ENCODE results near the gene UFD1. TPM values are rescaled to one million over a fixed set of nuclear protein-coding genes. Genes with fewer than 3 reads are reported as not detected.

The UFD1 gene
- total RNA-seq, 4 donors from 2014 or later: 26.9 to 38.1 (median 30.1) TPM

GRCh38 chr22:19463008-19463407 lies 16.0 kb downstream of the UFD1 start:
- Histone ChIP-seq H3K9me3 (no peaks in the 10 kb centered on the region), H3K4me3 (no peak overlapping the region), H3K27ac (no peak overlapping the region), H3K36me3 (peaks cover 0 to 88% (median 26%) of the 10 kb centered on the region in 3 donors), H3K27me3 (no peaks in the 10 kb centered on the region), H3K4me1 (no peaks in the 10 kb centered on the region)
- WGBS, 2 donors: 91 to 97% methylated on average over 1 of the region's 1 CpG
- TF ChIP-seq CTCF (IDR thresholded peaks at IDR 0.05): no peak
- TF ChIP-seq POLR2A (IDR thresholded peaks at IDR 0.05): no peak
- TF ChIP-seq EP300 (IDR thresholded peaks at IDR 0.05): no peak
- no peak for DNase-seq (ENCODE audit: low spot score in 2 of 2)

- TF ChIP-seq EP300 (IDR thresholded peaks at IDR 0.05) (no peak), CTCF (IDR thresholded peaks at IDR 0.05) (no peak), POLR2A (IDR thresholded peaks at IDR 0.05) (no peak)
- H3K36me3 ChIP-seq: peaks cover 0 to 88% (median 17%) of the 10 kb centered on the region in 3 donors
- H3K27ac ChIP-seq: no peak overlapping the region
- DNase-seq (ENCODE audit: low spot score in 2 of 2): no peak
- 92 to 97% methylated on average over 1 of the region's 1 CpG for WGBS, 2 donors
- H3K4me3 ChIP-seq: no peak overlapping the region
- H3K9me3 ChIP-seq: no peaks in the 10 kb centered on the region
- H3K27me3 ChIP-seq: no peaks in the 10 kb centered on the region
- H3K4me1 ChIP-seq: no peaks in the 10 kb centered on the region
Observed at GRCh38 chr22:19461506-19461905, 17.5 kb downstream of the UFD1 start.

- no peak for DNase-seq (ENCODE audit: low spot score in 2 of 2)
- Histone ChIP-seq H3K27me3 (no peaks in the 10 kb centered on the region), H3K27ac (no peak overlapping the region), H3K4me3 (no peak overlapping the region), H3K36me3 (peaks cover 0 to 88% (median 10%) of the 10 kb centered on the region in 3 donors), H3K9me3 (no peaks in the 10 kb centered on the region), H3K4me1 (no peaks in the 10 kb centered on the region)
- TF ChIP-seq CTCF (IDR thresholded peaks at IDR 0.05): no peak
- no peak for TF ChIP-seq EP300 (IDR thresholded peaks at IDR 0.05)
- TF ChIP-seq POLR2A (IDR thresholded peaks at IDR 0.05): no peak
- WGBS, 2 donors: 80 to 81% methylated on average over 2 of the region's 2 CpGs
Observed at GRCh38 chr22:19460036-19460435, 19.0 kb downstream of the UFD1 start.

- Histone ChIP-seq H3K4me1 (no peaks in the 10 kb centered on the region), H3K27ac (no peak overlapping the region), H3K4me3 (no peak overlapping the region), H3K9me3 (no peaks in the 10 kb centered on the region), H3K36me3 (peaks cover 0 to 90% (median 0%) of the 10 kb centered on the region in 3 donors), H3K27me3 (no peaks in the 10 kb centered on the region)
- no peak for TF ChIP-seq EP300 (IDR thresholded peaks at IDR 0.05)
- TF ChIP-seq CTCF (IDR thresholded peaks at IDR 0.05): no peak
- TF ChIP-seq POLR2A (IDR thresholded peaks at IDR 0.05): no peak
- no peak for DNase-seq (ENCODE audit: low spot score in 2 of 2)
- WGBS, 2 donors: 87 to 94% methylated on average over 8 of the region's 8 CpGs
Observed at GRCh38 chr22:19457828-19458428, 21.1 kb downstream of the UFD1 start.

GRCh38 chr22:19456541-19456940 lies 22.5 kb downstream of the UFD1 start:
- no peaks in the 10 kb centered on the region for H3K4me1 ChIP-seq
- H3K4me3 ChIP-seq: no peak overlapping the region
- no peaks in the 10 kb centered on the region for H3K27me3 ChIP-seq
- 90% methylated on average over 10 of the region's 10 CpGs for WGBS, 2 donors
- no peak overlapping the region for H3K27ac ChIP-seq
- TF ChIP-seq CTCF (IDR thresholded peaks at IDR 0.05) (no peak), EP300 (IDR thresholded peaks at IDR 0.05) (no peak), POLR2A (IDR thresholded peaks at IDR 0.05) (no peak)
- H3K36me3 ChIP-seq: peaks cover 0 to 90% (median 0%) of the 10 kb centered on the region in 3 donors
- DNase-seq (ENCODE audit: low spot score in 2 of 2): no peak
- H3K9me3 ChIP-seq: no peaks in the 10 kb centered on the region

Measured in tibial nerve (tissue), 4 donors.